Stimulated activated CD8-positive, alpha-beta memory T cell treated with anti-CD3 and anti-CD28 coated beads, Interleukin-4, amount 100 ng/mL, for 48 hours (primary cell): Measurements from ENCODE around the gene APOL1.
"Not testable (repeated sequence)": the region's sequence is repeated elsewhere in the genome, so short reads cannot be mapped to it uniquely, and the experiment has no call there.

Experiments used
- DNase-seq: peaks from one replicate; pipeline ENCODE4 v3.0.0-alpha.2; 2020

Gene APOL1

GRCh38 chr22:36246718-36247117 lies 6.2 kb upstream of the APOL1 start:
- no peak for DNase-seq

GRCh38 chr22:36247955-36248354 lies 5.0 kb upstream of the APOL1 start:
- no peak for DNase-seq

- DNase-seq = no peak
These were observed 3.8 kb upstream of the APOL1 start for GRCh38 chr22:36249160-36249559.

GRCh38 chr22:36250292-36250960 lies 2.5 kb upstream of the APOL1 start:
- not testable (repeated sequence) for DNase-seq

GRCh38 chr22:36251979-36252608 lies 839 bp upstream of the APOL1 start:
- not testable (repeated sequence) for DNase-seq

GRCh38 chr22:36253523-36254490 lies 874 bp downstream of the APOL1 start:
- peak; percentile 66 for DNase-seq

- not testable (repeated sequence) for DNase-seq
These were observed 2.6 kb downstream of the APOL1 start for GRCh38 chr22:36255572-36255971.

GRCh38 chr22:36256478-36256877 lies 3.5 kb downstream of the APOL1 start:
- no peak for DNase-seq

- no peak for DNase-seq
These were observed 4.4 kb downstream of the APOL1 start for GRCh38 chr22:36257308-36257707.

- no peak for DNase-seq
These were observed 5.2 kb downstream of the APOL1 start for GRCh38 chr22:36257948-36258670.

- peak; percentile 63 for DNase-seq
These were observed 6.0 kb downstream of the APOL1 start for GRCh38 chr22:36258701-36259614.

- DNase-seq = no peak
These were observed 6.8 kb downstream of the APOL1 start for GRCh38 chr22:36259615-36260300.

- not testable (repeated sequence) for DNase-seq
These were observed 8.7 kb downstream of the APOL1 start for GRCh38 chr22:36261675-36262074.

GRCh38 chr22:36262307-36262706 lies 9.4 kb downstream of the APOL1 start:
- DNase-seq = not testable (repeated sequence)

- DNase-seq = not testable (repeated sequence)
These were observed 10.3 kb downstream of the APOL1 start for GRCh38 chr22:36263216-36263673.

- not testable (repeated sequence) for DNase-seq
These were observed 11.1 kb downstream of the APOL1 start for GRCh38 chr22:36263886-36264664.

GRCh38 chr22:36267058-36267457 lies 14.1 kb downstream of the APOL1 start:
- DNase-seq = peak; percentile 19

GRCh38 chr22:36267896-36268485 lies 15.1 kb downstream of the APOL1 start:
- DNase-seq = no peak

GRCh38 chr22:36271231-36271630 lies 18.3 kb downstream of the APOL1 start:
- not testable (repeated sequence) for DNase-seq

GRCh38 chr22:36271951-36272350 lies 19.0 kb downstream of the APOL1 start:
- DNase-seq = not testable (repeated sequence)
